GM23338 (cell line): ENCODE data around the gene SCPEP1. TPM values are rescaled to one million over a fixed set of nuclear protein-coding genes. Genes with fewer than 3 reads are reported as not detected.

ENCODE experiments used
- ATAC-seq: fragments of 200-7000 bp; cut with Tn5 transposase; 3 replicates; pipeline ENCODE4 v1.9.1; 2020
- DNase-seq: peaks from one replicate; pipeline ENCODE4 v3.0.0-alpha.2; 2015; ENCODE audit warnings: low spot score
- H2AFZ ChIP-seq: fragments of 200-600 bp; sonication (generic); 2 replicates; pipeline ENCODE4 v1.8.0; 2016; ENCODE audit warnings: antibody characterized with exemption, mild to moderate bottlenecking, moderate library complexity
- H3F3A ChIP-seq: fragments of 200-600 bp; sonication (generic); replicated peaks from 2 replicates; pipeline ENCODE4 v1.8.0; 2017; ENCODE audit warnings: antibody characterized with exemption, mixed run types, low read depth
- H3K27ac ChIP-seq: fragments of 200-600 bp; sonication (generic); 2 replicates; pipeline ENCODE4 v1.6.1; 2016; ENCODE audit warnings: low read depth
- H3K27me3 ChIP-seq: fragments of 200-600 bp; sonication (generic); 2 replicates; pipeline ENCODE4 v1.8.0; 2016; ENCODE audit warnings: mild to moderate bottlenecking, mixed run types, moderate library complexity; ENCODE audit not compliant: insufficient read depth
- H3K36me3 ChIP-seq: fragments of 200-600 bp; sonication (generic); 2 replicates; pipeline ENCODE4 v1.8.0; 2016; ENCODE audit warnings: mild to moderate bottlenecking; ENCODE audit not compliant: insufficient read depth
- H3K4me1 ChIP-seq: fragments of 200-600 bp; sonication (generic); 2 replicates; pipeline ENCODE4 v1.8.0; 2016; ENCODE audit warnings: mild to moderate bottlenecking, moderate library complexity; ENCODE audit not compliant: insufficient read depth
- H3K4me2 ChIP-seq: fragments of 200-600 bp; sonication (generic); 2 replicates; pipeline ENCODE4 v1.7.1; 2017; ENCODE audit warnings: mixed run types
- H3K4me3 ChIP-seq: fragments of 200-600 bp; sonication (generic); 2 replicates; pipeline ENCODE4 v1.6.1; 2016; ENCODE audit warnings: mixed run types
- H3K79me2 ChIP-seq: fragments of 200-600 bp; sonication (generic); replicated peaks from 2 replicates; pipeline ENCODE4 v1.8.0; 2017; ENCODE audit warnings: mild to moderate bottlenecking; ENCODE audit not compliant: insufficient read depth
- H3K9me2 ChIP-seq: fragments of 200-600 bp; sonication (generic); 2 replicates; pipeline ENCODE4 v1.8.0; 2017; ENCODE audit not compliant: insufficient read depth
- H4K20me1 ChIP-seq: fragments of 200-600 bp; sonication (generic); replicated peaks from 2 replicates; pipeline ENCODE4 v1.8.0; 2017; ENCODE audit warnings: mild to moderate bottlenecking; ENCODE audit not compliant: insufficient read depth
- H3K27ac Mint-ChIP-seq: 2 replicates; pipeline ENCODE4 v1.8.0; 2020; ENCODE audit warnings: inconsistent platforms, mild to moderate bottlenecking, moderate library complexity, mixed read lengths
- H3K27me3 Mint-ChIP-seq: 3 replicates; pipeline ENCODE4 v1.8.0; 2022; ENCODE audit warnings: low read depth, mild to moderate bottlenecking, moderate library complexity, mixed read lengths, inconsistent platforms; ENCODE audit not compliant: insufficient read depth, poor library complexity
- H3K36me3 Mint-ChIP-seq: 3 replicates; pipeline ENCODE4 v1.8.0; 2021; ENCODE audit warnings: low read depth, mild to moderate bottlenecking, inconsistent platforms, moderate library complexity, mixed read lengths
- H3K4me1 Mint-ChIP-seq: 3 replicates; pipeline ENCODE4 v1.8.0; 2020; ENCODE audit warnings: mild to moderate bottlenecking, inconsistent platforms, mixed read lengths
- H3K4me3 Mint-ChIP-seq: 3 replicates; pipeline ENCODE4 v1.8.0; 2021; ENCODE audit warnings: moderate library complexity, mild to moderate bottlenecking, inconsistent platforms, mixed read lengths
- H3K9me3 Mint-ChIP-seq: 3 replicates; pipeline ENCODE4 v1.8.0; 2020; ENCODE audit warnings: moderate library complexity, mild to moderate bottlenecking, inconsistent platforms, mixed read lengths
- CREB1 ChIP-seq: fragments of 250-450 bp; sonication (Bioruptor Pico); IDR thresholded peaks from 2 replicates; pipeline ENCODE4 v1.5.0; 2020; ENCODE audit warnings: low read depth, mild to moderate bottlenecking, moderate library complexity
- EZH2 ChIP-seq: fragments of 200-600 bp; sonication (generic); IDR thresholded peaks from one replicate; pipeline ENCODE4 v1.8.0; 2017; ENCODE audit warnings: antibody characterized with exemption, mild to moderate bottlenecking, low read depth; ENCODE audit not compliant: unreplicated experiment
- EZH2phosphoT487 ChIP-seq: fragments of 200-600 bp; sonication (generic); IDR thresholded peaks from one replicate; pipeline ENCODE4 v1.8.1; 2018; ENCODE audit warnings: antibody characterized with exemption; ENCODE audit not compliant: unreplicated experiment
- JUNB ChIP-seq: IDR thresholded peaks from one replicate; pipeline ENCODE4 v1.6.1; 2016; ENCODE audit warnings: antibody characterized with exemption; ENCODE audit not compliant: unreplicated experiment
- NANOG ChIP-seq: IDR thresholded peaks from 2 replicates; pipeline ENCODE4 v1.6.1; 2016; ENCODE audit warnings: antibody characterized with exemption, borderline replicate concordance
- POLR2AphosphoS5 ChIP-seq: IDR thresholded peaks from 2 replicates; pipeline ENCODE4 v1.6.1; 2016; ENCODE audit warnings: antibody characterized with exemption, low read depth
- STAT1 ChIP-seq: IDR thresholded peaks from one replicate; pipeline ENCODE4 v1.6.1; 2016; ENCODE audit warnings: antibody characterized with exemption; ENCODE audit not compliant: unreplicated experiment
- ZNF114 ChIP-seq: fragments of 250-450 bp; sonication (Bioruptor Pico); IDR thresholded peaks from 2 replicates; pipeline ENCODE4 v1.5.0; 2020; ENCODE audit warnings: mild to moderate bottlenecking, moderate library complexity
- ZNF331 ChIP-seq: fragments of 250-450 bp; sonication (Bioruptor Pico); IDR thresholded peaks from 2 replicates; pipeline ENCODE4 v1.5.0; 2020; ENCODE audit warnings: low read depth, mild to moderate bottlenecking, moderate library complexity
- polyA plus RNA-seq: library from polyadenylated mRNA; unstranded; fragments of >200 nt; fragmentation: Nextera tagmentation; extraction: Ambion mirVana; gene quantifications from 2 replicates; pipeline ENCODE4 v1.2.1, GENCODE V29; 2016
- total RNA-seq: library from RNA; depleted of rRNA; stranded (reverse); fragments of >200 nt; shearing (Covaris generic); gene quantifications from 2 replicates; pipeline ENCODE4 v1.2.3, GENCODE V29; 2014
- TF ChIP-seq, protein P1 (sequence below): IDR thresholded peaks from one replicate; pipeline ENCODE4 v1.6.1; 2018; ENCODE audit warnings: antibody characterized with exemption; ENCODE audit not compliant: unreplicated experiment
- TF ChIP-seq, protein P2 (sequence below), 2 experiments: fragments of 200-600 bp in 1 of 2; sonication (generic) in 1 of 2; conservative IDR thresholded peaks; 2 replicates each; pipeline versions ENCODE4 v1.5.1 to v1.6.1; 2016 to 2017; ENCODE audit warnings: antibody characterized with exemption in 2 of 2, low read depth in 2 of 2, mild to moderate bottlenecking in 2 of 2, moderate library complexity in 1 of 2
- TF ChIP-seq, protein P3 (sequence below): IDR thresholded peaks from 2 replicates; pipeline ENCODE4 v1.6.1; 2016; ENCODE audit warnings: antibody characterized with exemption
- TF ChIP-seq, protein P4 (sequence below): fragments of 250-450 bp; sonication (Bioruptor Pico); IDR thresholded peaks from 2 replicates; pipeline ENCODE4 v1.5.0; 2020; ENCODE audit warnings: mild to moderate bottlenecking, moderate library complexity

SCPEP1 gene
- total and polyA plus RNA-seq, 2 experiments from 2014 or later, result 46.6 to 52.1 TPM

DNA sequence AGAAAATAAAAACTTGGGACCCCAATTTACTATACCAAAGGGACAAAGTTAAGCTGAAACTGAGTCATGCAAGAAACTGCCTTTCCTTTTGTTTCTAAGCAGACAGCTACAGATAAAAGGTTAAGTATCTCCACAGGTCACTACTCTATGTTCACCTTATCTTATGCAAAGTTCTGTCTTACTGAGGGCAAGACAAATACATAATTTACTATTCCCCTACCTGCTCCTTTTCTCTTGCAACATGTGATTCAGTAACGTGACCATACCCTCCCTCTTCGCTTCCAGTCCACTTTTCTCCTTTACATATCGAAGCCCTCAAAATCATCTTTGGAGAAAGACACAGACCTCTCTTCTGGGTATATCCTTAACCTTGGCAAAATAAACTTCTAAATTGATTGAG, 42.3 kb downstream of the SCPEP1 start:
- DNase-seq, result no peak
- no peak overlapping the region for H3K4me3 ChIP-seq
- H3F3A ChIP-seq, result 0 out of 2 replicates have a peak, but pooled peaks cover 3% of the 10 kb centered on the region
- H3K4me1 ChIP-seq, result peaks cover 28% of the 10 kb centered on the region
- H3K79me2 ChIP-seq, result no peaks in the 10 kb centered on the region
- no peak for TF ChIP-seq ZNF114 (CRISPR knock-in tag)
- TF ChIP-seq ZNF331, result no peak
- TF ChIP-seq NANOG, result no peak
- TF ChIP-seq, protein P1, sequence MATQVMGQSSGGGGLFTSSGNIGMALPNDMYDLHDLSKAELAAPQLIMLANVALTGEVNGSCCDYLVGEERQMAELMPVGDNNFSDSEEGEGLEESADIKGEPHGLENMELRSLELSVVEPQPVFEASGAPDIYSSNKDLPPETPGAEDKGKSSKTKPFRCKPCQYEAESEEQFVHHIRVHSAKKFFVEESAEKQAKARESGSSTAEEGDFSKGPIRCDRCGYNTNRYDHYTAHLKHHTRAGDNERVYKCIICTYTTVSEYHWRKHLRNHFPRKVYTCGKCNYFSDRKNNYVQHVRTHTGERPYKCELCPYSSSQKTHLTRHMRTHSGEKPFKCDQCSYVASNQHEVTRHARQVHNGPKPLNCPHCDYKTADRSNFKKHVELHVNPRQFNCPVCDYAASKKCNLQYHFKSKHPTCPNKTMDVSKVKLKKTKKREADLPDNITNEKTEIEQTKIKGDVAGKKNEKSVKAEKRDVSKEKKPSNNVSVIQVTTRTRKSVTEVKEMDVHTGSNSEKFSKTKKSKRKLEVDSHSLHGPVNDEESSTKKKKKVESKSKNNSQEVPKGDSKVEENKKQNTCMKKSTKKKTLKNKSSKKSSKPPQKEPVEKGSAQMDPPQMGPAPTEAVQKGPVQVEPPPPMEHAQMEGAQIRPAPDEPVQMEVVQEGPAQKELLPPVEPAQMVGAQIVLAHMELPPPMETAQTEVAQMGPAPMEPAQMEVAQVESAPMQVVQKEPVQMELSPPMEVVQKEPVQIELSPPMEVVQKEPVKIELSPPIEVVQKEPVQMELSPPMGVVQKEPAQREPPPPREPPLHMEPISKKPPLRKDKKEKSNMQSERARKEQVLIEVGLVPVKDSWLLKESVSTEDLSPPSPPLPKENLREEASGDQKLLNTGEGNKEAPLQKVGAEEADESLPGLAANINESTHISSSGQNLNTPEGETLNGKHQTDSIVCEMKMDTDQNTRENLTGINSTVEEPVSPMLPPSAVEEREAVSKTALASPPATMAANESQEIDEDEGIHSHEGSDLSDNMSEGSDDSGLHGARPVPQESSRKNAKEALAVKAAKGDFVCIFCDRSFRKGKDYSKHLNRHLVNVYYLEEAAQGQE, result no peak
- TF ChIP-seq CREB1, result no peak
- TF ChIP-seq, protein P2, sequence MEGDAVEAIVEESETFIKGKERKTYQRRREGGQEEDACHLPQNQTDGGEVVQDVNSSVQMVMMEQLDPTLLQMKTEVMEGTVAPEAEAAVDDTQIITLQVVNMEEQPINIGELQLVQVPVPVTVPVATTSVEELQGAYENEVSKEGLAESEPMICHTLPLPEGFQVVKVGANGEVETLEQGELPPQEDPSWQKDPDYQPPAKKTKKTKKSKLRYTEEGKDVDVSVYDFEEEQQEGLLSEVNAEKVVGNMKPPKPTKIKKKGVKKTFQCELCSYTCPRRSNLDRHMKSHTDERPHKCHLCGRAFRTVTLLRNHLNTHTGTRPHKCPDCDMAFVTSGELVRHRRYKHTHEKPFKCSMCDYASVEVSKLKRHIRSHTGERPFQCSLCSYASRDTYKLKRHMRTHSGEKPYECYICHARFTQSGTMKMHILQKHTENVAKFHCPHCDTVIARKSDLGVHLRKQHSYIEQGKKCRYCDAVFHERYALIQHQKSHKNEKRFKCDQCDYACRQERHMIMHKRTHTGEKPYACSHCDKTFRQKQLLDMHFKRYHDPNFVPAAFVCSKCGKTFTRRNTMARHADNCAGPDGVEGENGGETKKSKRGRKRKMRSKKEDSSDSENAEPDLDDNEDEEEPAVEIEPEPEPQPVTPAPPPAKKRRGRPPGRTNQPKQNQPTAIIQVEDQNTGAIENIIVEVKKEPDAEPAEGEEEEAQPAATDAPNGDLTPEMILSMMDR (conservative IDR thresholded peaks at IDR 0.05; ENCODE audit: low read depth in 2 of 2), result no peak
- TF ChIP-seq POLR2AphosphoS5, result no peak
- TF ChIP-seq EZH2phosphoT487, result no peak
- TF ChIP-seq EZH2, result no peak
- no peak for TF ChIP-seq JUNB
- TF ChIP-seq, protein P3, sequence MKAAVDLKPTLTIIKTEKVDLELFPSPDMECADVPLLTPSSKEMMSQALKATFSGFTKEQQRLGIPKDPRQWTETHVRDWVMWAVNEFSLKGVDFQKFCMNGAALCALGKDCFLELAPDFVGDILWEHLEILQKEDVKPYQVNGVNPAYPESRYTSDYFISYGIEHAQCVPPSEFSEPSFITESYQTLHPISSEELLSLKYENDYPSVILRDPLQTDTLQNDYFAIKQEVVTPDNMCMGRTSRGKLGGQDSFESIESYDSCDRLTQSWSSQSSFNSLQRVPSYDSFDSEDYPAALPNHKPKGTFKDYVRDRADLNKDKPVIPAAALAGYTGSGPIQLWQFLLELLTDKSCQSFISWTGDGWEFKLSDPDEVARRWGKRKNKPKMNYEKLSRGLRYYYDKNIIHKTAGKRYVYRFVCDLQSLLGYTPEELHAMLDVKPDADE, result no peak
- no peak for TF ChIP-seq STAT1
- TF ChIP-seq, protein P4, sequence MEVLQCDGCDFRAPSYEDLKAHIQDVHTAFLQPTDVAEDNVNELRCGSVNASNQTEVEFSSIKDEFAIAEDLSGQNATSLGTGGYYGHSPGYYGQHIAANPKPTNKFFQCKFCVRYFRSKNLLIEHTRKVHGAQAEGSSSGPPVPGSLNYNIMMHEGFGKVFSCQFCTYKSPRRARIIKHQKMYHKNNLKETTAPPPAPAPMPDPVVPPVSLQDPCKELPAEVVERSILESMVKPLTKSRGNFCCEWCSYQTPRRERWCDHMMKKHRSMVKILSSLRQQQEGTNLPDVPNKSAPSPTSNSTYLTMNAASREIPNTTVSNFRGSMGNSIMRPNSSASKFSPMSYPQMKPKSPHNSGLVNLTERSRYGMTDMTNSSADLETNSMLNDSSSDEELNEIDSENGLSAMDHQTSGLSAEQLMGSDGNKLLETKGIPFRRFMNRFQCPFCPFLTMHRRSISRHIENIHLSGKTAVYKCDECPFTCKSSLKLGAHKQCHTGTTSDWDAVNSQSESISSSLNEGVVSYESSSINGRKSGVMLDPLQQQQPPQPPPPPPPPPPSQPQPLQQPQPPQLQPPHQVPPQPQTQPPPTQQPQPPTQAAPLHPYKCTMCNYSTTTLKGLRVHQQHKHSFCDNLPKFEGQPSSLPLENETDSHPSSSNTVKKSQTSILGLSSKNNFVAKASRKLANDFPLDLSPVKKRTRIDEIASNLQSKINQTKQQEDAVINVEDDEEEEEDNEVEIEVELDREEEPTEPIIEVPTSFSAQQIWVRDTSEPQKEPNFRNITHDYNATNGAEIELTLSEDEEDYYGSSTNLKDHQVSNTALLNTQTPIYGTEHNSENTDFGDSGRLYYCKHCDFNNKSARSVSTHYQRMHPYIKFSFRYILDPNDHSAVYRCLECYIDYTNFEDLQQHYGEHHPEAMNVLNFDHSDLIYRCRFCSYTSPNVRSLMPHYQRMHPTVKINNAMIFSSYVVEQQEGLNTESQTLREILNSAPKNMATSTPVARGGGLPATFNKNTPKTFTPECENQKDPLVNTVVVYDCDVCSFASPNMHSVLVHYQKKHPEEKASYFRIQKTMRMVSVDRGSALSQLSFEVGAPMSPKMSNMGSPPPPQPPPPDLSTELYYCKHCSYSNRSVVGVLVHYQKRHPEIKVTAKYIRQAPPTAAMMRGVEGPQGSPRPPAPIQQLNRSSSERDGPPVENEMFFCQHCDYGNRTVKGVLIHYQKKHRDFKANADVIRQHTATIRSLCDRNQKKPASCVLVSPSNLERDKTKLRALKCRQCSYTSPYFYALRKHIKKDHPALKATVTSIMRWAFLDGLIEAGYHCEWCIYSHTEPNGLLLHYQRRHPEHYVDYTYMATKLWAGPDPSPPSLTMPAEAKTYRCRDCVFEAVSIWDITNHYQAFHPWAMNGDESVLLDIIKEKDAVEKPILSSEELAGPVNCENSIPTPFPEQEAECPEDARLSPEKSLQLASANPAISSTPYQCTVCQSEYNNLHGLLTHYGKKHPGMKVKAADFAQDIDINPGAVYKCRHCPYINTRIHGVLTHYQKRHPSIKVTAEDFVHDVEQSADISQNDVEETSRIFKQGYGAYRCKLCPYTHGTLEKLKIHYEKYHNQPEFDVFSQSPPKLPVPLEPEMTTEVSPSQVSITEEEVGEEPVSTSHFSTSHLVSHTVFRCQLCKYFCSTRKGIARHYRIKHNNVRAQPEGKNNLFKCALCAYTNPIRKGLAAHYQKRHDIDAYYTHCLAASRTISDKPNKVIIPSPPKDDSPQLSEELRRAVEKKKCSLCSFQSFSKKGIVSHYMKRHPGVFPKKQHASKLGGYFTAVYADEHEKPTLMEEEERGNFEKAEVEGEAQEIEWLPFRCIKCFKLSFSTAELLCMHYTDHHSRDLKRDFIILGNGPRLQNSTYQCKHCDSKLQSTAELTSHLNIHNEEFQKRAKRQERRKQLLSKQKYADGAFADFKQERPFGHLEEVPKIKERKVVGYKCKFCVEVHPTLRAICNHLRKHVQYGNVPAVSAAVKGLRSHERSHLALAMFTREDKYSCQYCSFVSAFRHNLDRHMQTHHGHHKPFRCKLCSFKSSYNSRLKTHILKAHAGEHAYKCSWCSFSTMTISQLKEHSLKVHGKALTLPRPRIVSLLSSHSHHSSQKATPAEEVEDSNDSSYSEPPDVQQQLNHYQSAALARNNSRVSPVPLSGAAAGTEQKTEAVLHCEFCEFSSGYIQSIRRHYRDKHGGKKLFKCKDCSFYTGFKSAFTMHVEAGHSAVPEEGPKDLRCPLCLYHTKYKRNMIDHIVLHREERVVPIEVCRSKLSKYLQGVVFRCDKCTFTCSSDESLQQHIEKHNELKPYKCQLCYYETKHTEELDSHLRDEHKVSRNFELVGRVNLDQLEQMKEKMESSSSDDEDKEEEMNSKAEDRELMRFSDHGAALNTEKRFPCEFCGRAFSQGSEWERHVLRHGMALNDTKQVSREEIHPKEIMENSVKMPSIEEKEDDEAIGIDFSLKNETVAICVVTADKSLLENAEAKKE, result no peak
- no peak overlapping the region for H3K4me2 ChIP-seq
- no peaks in the 10 kb centered on the region for H4K20me1 ChIP-seq
- H3K36me3 ChIP-seq, result peaks cover 3% of the 10 kb centered on the region; the same call in 1 of the 2 replicates
- Mint-ChIP-seq H3K27ac (no peak overlapping the region), H3K27me3 (peaks cover 7% of the 10 kb centered on the region), H3K9me3 (peaks cover 31% of the 10 kb centered on the region), H3K4me1 (peaks cover 32% of the 10 kb centered on the region), H3K36me3 (peaks cover 9% of the 10 kb centered on the region), H3K4me3 (no peak overlapping the region)
- H3K9me2 ChIP-seq, result peaks cover 8% of the 10 kb centered on the region
- no peak overlapping the region for H3K27ac ChIP-seq
- ATAC-seq, result no peak
- no peaks in the 10 kb centered on the region for H3K27me3 ChIP-seq
- H2AFZ ChIP-seq, result peak overlapping the region; percentile 39
